HG02870 (cell line): Measurements from ENCODE around the gene AZI2.
A peak's percentile ranks its signal among the peaks of the same experiment; 100 is the strongest.

Experiments used
- ATAC-seq: cut with Tn5 transposase; IDR thresholded peaks from one replicate; pipeline ENCODE4 v1.9.1; 2021; ENCODE audit warnings: mild to moderate bottlenecking, moderate library complexity; ENCODE audit not compliant: unreplicated experiment

Gene AZI2, protein sequence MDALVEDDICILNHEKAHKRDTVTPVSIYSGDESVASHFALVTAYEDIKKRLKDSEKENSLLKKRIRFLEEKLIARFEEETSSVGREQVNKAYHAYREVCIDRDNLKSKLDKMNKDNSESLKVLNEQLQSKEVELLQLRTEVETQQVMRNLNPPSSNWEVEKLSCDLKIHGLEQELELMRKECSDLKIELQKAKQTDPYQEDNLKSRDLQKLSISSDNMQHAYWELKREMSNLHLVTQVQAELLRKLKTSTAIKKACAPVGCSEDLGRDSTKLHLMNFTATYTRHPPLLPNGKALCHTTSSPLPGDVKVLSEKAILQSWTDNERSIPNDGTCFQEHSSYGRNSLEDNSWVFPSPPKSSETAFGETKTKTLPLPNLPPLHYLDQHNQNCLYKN

DNA sequence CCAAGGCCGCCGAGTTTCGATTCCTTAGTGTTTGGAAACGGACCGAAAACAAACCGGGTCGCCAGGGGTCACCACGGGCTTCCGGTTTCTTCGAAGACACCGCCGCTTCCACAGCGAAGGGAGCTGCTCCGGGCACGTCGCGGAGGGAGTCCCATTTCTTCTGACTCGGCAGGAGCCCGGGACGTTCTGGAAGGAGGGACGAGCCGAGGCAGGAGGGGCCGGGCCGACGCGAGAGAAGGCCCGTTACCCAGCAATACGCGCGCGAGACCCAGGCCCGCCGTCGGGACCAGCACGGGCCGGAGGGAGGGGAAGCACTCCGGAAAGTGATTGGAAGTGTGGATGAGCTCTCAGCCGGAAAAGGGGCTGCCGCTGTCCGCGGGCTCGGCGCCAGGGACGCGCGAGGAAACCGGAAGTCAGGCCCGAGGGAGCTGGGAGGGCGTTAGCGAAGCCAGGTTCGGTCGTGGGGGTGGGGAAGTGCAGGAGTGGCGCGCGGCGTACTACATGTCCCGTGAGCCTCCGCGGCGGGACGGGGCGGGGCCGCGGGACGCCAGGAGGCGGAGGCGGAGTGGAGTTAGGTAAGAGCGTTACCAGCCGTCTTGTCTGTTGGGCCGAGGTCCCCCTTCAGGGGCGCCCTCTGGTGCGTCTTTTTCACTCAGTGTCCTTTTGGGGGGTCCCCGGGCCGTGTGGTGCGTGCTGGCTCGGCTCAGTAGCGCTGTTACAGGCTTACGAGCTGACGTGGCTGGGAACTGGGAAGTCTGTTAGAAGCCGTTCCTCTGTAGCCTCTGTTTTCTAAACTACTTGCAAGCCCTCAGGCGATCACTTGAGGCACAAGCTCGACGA lies at the start of gene AZI2, which contains the start of gene ZCWPW2:
Gene AZI2, minus strand, starts transcription at position 196 of the 840 bp plus-strand sequence. CDS start 8,207 bp downstream, outside the sequence.
Gene ZCWPW2, plus strand, starts transcription at position 93 of the 840 bp plus-strand sequence. CDS start 64,348 bp downstream, outside the sequence.
- ATAC-seq, result peak; percentile 85

GRCh38 chr3:28388978-28389377 lies 40.4 kb upstream of the AZI2 start:
- no peak for ATAC-seq

GRCh38 chr3:28386049-28386448 lies 37.4 kb upstream of the AZI2 start:
- no peak for ATAC-seq

DNA sequence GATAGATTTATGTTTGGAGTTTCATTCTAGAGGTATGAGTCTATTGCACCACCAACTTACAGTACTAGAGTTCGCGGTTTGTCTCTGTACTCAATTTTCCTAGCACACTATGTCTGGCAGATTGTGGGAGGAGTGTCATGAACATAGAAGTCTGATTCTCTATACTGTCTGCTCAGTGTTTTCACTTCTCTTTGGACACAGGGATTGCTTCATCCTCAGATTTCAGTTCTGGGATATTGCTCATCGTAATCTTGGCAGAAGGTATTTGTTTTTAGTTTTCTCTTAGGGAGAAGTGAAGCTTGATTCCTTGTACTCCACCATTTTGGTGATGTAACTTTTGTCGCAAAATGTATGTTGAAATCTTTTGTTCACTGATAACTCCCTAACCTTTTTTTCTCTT lies 27.8 kb upstream of the AZI2 start:
- no peak for ATAC-seq

GRCh38 chr3:28349469-28350000 lies 911 bp upstream of the AZI2 start:
- ATAC-seq, result peak; percentile 0

GRCh38 chr3:28348265-28348628 lies 377 bp downstream of the AZI2 start:
- no peak for ATAC-seq

DNA sequence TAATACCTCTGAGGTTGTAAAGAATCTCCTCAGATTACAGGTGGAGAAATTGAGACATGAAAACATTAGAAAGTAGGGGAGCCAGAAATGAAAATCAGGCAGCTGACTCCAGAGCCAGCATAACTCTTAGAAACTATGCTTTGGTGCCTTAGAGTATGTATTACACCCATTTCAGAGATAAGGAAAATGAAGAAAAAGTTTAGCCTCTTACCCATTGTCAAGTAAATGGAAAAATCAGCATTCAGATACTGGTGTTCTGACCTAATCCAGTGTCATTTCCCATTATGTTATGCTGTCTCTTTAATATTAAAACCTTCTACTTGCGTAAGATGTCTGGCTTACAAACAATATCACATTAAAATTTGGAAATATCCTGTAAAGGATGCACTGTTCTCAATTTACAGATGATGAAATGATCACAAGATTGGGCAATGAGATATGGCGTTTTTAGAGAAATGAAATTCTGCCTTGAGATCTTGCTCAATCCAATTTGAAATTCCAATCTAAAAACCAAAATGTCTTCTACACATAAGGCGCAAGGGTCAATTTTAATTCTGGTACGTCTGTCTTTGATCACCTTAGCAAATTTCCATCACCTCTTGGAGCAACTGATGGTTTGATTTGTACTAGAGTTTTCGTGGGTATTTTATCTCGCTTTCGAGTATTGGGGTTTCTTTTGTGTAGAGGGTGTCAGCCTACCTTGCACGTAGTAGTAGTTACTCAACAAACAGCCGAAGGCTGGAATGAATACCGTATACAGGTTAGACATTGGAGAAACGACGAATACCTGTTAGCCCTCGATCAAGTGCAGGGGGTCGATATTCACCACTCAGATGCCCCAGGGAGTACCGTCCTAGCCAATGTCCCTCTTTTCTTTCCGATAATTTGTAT lies 1.0 kb downstream of the AZI2 start:
- ATAC-seq, result no peak

DNA sequence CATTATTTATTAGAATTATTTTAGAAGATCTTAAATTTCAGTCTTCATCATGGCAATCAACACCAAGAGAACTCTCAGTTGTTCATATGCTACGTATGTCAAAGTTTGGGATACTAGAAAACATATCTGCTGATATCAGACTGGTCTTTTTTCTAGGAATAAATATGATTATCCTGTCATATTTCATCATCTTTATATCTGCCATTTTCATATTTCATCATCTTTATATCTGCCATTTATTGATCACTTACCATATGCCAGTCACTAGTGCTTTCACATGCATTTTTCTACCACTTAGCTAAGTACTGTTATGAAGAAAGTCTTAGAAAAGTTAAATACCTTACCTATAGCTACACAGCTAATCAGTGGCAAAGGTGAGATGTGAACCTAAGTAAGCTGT lies 2.9 kb downstream of the AZI2 start:
- ATAC-seq, result no peak

DNA sequence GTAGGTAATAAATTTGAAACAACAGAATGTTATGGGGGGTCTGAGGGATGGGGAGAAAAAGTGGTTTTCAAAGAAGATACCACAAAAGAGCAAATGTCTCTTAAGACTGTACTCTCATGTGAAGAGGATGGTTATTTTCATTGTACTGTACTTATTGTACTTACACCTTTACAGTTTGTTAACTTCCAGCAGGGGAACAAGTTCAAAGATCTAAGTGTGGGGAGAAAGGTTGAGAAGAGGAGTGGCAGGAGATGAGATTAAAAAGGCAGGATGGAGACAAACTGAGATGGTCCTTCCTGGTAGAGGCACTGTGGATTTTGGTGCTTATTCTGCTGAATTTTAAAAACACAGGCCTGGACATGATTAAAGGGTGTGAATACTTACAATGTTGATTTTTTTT lies 5.5 kb downstream of the AZI2 start:
- ATAC-seq, result no peak

GRCh38 chr3:28337230-28337629 lies 11.4 kb downstream of the AZI2 start:
- no peak for ATAC-seq

DNA sequence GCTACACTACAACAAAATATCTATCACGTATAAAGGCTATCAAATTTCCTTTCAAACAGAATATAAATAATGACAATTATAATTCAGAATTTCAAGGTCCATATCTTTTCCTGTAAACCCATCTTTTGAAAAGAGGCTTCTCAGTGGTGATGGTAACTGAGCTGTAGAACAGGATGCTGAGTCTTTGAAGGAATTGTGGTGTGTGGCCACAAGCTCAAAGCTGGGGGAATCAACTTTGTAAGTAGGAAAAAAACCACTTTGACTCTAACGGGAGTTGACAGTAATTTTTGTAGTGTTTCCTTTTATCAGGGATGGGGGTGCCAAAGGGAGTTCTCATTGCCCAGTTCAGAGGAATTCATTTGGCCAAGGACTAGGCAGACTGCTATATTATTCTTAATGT lies 13.4 kb downstream of the AZI2 start:
- ATAC-seq, result no peak

GRCh38 chr3:28334552-28334951 lies 14.1 kb downstream of the AZI2 start:
- ATAC-seq, result no peak

DNA sequence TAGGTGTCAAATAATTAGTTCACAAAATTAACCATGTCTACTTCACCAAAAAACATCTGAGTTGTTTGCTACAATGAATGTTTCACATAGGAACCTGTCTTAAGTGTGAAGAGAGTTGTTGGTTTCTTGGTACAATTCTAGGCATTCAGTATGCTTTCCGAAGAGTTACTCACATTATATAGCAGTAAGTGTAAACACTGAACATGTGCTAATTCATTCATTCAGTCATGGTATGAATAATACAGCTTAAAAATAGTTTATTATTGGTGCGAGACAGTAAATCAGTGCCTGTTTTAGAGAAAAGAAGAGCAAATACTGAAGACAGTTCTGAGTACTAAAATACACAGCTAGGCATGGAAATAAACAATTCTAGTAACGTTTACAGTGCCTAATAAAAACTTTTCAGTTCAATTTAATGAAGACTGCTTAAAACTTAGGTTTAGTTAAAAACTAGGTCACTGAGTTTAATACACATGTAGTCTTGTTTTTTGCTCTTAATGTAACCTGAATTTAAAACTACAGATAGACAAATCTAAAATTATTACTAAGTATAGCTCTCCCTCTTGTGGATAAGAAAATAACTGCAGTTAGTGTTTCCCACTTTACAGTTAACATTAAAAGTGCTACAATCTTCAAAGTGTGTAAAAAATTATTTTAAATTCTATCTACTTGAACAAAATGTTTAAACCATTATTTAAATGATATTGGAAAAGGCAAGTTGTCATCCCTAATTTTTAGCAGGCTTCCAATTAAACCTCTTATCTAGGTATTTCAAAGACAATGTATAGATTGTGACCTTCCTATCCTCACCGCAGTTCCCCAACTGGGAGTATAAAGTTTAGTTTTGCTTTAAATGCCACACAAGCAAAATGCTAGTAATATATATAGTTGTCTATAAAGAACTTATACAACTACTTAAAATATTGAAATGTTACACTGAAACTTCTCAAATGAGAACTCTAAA lies 20.2 kb downstream of the AZI2 start:
- peak; percentile 27 for ATAC-seq

DNA sequence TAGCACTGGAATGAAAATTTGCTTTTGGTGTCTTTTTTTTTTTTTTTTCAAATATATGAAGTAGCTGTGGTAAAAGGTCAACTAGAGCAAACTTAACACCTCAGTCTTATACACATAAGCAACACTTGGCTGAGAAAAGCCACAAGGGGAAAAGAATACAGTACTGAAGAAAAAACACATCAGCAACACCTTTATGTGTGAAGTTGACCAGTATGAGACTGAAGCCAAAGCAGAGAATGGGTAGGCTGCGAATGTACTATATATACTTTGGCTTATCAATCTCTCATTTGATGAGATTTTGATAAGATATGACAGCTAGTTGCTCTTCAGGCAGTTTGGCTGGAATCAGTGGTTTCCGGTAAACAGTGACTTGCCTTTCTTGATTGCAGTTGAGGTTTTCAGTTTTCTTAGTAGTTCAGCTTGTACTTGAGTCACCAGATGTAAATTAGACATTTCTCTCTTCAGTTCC lies 22.1 kb downstream of the AZI2 start:
- peak; percentile 85 for ATAC-seq

GRCh38 chr3:28322464-28322863 lies 26.2 kb downstream of the AZI2 start:
- ATAC-seq, result no peak

- ATAC-seq, result no peak
These were observed 27.6 kb downstream of the AZI2 start for GRCh38 chr3:28320981-28321380.

GRCh38 chr3:28317438-28318022 lies 31.1 kb downstream of the AZI2 start:
- ATAC-seq, result peak; percentile 93

- ATAC-seq, result no peak
These were observed 32.4 kb downstream of the AZI2 start for GRCh38 chr3:28316226-28316625.

DNA sequence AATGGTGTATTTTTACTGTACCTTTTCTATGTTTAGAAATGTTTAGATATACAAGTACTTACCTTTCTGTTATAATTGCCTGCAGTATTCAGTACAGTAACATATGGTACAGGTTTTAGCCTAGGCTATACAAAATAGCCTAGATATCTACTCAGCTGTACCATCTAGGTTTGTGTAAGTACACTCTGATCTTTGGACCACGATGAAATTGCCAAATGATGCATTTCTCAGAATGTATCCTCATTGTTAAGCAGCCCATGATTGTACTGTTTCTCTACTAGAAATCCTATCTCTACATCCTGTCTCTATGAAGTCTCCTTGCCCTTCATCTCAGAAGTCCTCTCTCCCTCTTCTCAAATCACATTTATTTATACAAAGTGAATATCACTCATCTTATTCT lies 32.9 kb downstream of the AZI2 start:
- no peak for ATAC-seq
